ENCODE data around the gene MISP3.

The MISP3 gene

GRCh38 chr19:14053500-14053899 is 19.1 kb upstream of the MISP3 start:
- DNase-seq (ENCODE audit: low read depth) = no peak

DNA sequence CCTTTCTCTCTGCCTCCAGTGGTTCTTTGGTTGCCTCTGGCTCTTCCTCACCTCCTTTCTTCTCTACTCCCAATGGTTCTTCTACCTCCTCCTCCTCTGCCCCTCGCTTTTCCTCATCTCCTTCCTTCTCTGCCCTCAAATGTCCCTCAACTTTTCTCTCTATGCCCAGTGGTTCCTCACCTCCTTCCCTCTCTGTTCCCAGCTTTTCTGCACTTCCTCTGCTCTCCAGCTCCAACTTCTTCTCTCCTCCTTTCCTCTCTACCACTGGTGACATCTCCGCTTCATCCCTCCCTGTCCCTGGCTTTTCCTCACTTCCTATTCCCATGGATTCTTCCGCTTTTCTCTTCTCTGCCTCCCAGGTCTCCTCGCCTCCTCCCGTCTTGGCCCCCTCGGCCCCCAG is 18.5 kb upstream of the MISP3 start:
- DNase-seq (ENCODE audit: low read depth) = no peak

- no peak for DNase-seq (ENCODE audit: low read depth)
These were observed 17.9 kb upstream of the MISP3 start for GRCh38 chr19:14054721-14055120.

DNA sequence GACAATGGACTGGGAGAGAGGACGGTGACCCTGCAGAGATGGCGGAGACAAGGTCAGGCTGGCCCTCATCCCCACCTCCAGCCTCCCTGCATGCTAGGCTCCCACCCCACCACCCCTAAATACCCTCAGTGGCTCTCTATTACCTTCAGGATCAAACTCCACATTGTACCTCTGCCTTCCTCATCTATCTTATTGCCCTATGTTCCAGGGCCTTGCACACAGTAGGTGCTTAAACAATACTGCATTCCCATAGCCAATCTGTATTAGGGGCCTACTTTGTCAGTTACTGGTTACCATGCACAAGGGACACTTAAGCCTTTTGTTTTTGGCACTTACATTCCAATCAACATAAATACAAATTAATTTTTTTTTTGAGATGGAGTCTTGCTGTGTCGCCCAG is 17.2 kb upstream of the MISP3 start:
- no peak for DNase-seq (ENCODE audit: low read depth)

- no peak for DNase-seq (ENCODE audit: low read depth)
These were observed 16.4 kb upstream of the MISP3 start for GRCh38 chr19:14056069-14056666.

- DNase-seq (ENCODE audit: low read depth) = no peak
These were observed 15.7 kb upstream of the MISP3 start for GRCh38 chr19:14056741-14057356.

DNA sequence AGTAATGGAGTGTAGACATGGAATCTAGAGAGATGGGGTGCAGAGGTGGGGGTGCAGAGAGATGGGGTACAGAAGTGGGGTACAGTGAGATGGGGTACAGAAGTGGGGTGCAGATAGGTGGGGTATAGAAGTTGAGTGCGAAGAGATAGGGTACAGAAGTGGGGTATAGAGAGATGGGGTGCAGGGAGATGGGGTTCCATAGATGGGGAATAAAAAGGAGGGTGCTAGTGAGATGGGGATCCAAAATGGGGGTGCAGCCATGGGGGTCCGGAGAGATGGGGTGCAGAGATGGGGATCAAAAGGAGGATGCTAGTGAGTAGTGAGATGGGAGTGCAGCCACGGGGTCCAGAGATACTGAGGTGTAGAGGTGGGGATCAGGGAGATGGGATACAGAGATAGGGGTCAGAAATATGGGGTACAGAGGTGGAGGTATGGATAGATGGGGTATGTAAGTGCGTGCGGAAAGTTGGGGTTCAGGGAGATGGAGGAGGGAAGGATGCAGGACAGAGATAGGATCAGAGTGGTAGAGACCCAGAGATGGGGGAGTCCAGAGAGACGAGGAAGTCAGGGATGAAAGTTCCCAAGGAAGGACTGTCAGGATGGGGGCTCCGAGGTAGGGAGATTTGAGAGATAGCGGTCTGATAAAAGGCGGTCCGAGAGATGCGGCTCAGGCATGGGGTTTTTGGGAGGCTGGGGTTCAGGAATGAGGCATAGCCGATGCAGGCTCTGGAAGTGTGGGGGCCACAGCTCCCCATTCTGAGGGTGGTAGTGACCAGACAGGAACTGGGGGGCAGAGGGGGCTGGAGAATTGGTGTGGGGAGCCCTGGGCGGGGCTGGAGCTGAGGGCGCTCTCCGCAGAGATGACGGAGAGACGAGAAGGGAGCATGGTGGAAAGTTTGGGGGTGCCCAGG is 14.1 kb upstream of the MISP3 start:
- DNase-seq (ENCODE audit: low read depth) = no peak

GRCh38 chr19:14059093-14059480 is 13.5 kb upstream of the MISP3 start:
- DNase-seq (ENCODE audit: low read depth) = no peak

- DNase-seq (ENCODE audit: low read depth) = no peak
These were observed 12.9 kb upstream of the MISP3 start for GRCh38 chr19:14059652-14060155.

GRCh38 chr19:14061081-14061749 is 11.4 kb upstream of the MISP3 start:
- DNase-seq (ENCODE audit: low read depth) = no peak

- DNase-seq (ENCODE audit: low read depth) = no peak
These were observed 10.6 kb upstream of the MISP3 start, which contains the start of gene PALM3 for GRCh38 chr19:14061751-14062557. Gene PALM3 (minus strand): TSS chr19:14062076. CDS start chr19:14061980, 96 bp downstream.

DNA sequence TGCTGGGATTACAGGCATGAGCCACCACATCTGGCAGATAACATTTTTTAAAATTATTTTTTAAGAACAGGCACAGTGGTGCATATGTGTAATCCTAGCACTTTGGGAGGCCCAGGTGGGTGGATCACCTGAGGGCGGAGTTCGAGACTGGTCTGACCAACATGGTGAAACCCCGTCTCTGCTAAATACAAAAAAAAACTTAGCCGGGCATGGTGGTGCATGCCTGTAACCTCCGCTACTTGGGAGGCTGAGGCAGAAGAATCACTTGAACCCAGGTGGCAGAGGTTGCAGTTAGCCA is 10.1 kb upstream of the MISP3 start:
- no peak for DNase-seq (ENCODE audit: low read depth)

GRCh38 chr19:14063105-14063504 is 9.5 kb upstream of the MISP3 start:
- DNase-seq (ENCODE audit: low read depth) = no peak

GRCh38 chr19:14066134-14066533 is 6.5 kb upstream of the MISP3 start:
- no peak for DNase-seq (ENCODE audit: low read depth)

GRCh38 chr19:14070268-14071050 is 2.1 kb upstream of the MISP3 start:
- no peak for DNase-seq (ENCODE audit: low read depth)

DNA sequence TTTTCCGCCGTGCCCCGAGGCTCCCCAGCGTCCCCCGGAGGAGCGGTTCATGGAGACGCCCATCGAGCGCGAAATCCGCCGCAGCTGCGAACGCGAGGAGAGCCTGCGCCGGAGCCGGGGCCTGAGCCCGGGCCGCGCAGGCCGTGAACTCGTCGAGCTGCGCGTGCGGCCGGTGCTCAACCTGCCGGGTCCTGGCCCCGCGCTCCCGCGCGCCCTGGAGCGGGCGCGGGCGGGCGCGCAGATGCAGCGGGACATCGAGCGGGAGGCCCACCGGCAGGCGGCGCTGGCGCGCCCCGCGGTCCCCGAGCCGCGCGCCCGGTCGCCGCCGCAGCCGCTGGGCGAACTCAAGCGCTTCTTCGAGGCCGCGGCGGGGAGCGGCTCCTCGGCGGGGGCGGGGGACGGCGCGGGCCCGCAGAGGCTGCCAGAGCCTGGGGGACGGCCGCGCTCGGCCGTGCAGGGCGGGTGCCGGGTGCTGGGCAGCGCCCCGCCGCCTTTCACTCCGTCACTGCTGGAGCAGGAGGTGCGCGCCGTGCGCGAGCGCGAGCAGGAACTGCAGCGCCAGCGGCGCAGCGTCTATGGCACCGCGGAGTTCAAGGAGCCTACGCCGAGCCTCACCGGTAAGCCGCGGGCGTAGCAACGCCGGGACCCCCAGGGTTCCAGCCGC is 807 bp downstream of the MISP3 start:
- no peak for DNase-seq (ENCODE audit: low read depth)

DNA sequence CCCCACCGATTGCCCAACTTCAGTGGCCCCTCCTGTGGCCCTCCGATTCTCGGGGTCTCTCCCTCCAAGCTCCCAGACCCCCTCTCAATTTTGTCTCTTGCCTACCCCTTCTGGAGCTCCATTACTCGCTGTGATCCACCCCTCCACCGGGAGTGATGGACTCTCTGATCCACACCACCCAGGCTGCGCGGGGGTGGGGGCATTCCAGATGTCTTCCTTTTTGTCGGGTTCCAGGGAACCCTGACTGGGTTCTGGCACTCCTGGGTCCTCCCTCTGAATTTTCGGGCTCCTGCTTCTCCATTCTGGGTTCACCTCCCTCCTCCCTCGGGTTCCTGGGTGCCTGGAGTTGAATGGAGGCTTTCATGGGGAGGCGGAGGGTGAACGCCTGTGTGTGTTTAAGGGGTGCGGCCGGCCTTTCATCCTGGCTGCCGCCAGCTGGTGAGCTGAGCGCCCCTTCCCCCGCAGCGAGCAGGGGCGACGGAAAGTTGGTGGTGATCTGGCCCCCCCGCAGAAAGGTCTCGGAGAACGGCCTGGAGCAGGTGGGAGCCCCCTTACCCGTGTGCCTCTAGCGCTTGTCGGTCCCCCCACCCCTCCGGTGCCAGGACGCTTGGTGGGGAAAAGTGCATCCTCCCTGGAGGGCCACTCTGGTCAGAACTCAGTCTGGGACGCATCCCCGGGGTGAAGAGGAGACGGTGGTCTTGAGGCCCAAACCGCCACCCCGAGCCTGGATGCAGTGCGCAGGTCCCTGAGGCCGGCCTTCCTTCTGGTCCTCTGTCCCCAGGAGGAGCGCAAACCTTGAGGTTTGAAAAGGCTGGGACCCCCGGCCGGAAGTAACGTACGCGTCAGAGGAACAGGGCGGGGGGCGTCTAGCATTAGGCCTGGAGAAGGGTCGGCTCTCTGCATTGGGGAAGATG is 1.6 kb downstream of the MISP3 start:
- DNase-seq (ENCODE audit: low read depth) = no peak

GRCh38 chr19:14078411-14078810 is 5.8 kb downstream of the MISP3 start:
- DNase-seq (ENCODE audit: low read depth) = no peak

Data from non-pigmented ciliary epithelial cell (primary cell).